DND-41 (cell line): ENCODE results near the gene ADCY1.

Source experiments
- ATAC-seq: fragments of 200-7000 bp; cut with Tn5 transposase; 3 replicates; pipeline ENCODE4 v1.9.1; 2021; ENCODE audit warnings: low read depth; ENCODE audit not compliant: insufficient read depth
- DNase-seq: peaks from one replicate; pipeline ENCODE4 v3.0.0-alpha.2; 2020
- H2AFZ ChIP-seq: 2 replicates; pipeline ENCODE4 v1.6.0; 2012; ENCODE audit warnings: low read depth, low read length
- H3K27ac ChIP-seq: 2 replicates; pipeline ENCODE4 v1.5.1; 2012; ENCODE audit warnings: low read length, inconsistent platforms
- H3K27me3 ChIP-seq: fragments of 200-600 bp; sonication (generic); 2 replicates; pipeline ENCODE4 v1.6.0; 2012; ENCODE audit warnings: low read length, mild to moderate bottlenecking, inconsistent platforms; ENCODE audit not compliant: insufficient read depth, poor library complexity
- H3K36me3 ChIP-seq: 2 replicates; pipeline ENCODE4 v1.5.1; 2012; ENCODE audit warnings: low read length, inconsistent platforms; ENCODE audit not compliant: insufficient read depth
- H3K4me1 ChIP-seq: 2 replicates; pipeline ENCODE4 v1.5.1; 2012; ENCODE audit warnings: mild to moderate bottlenecking, low read length; ENCODE audit not compliant: insufficient read depth
- H3K4me2 ChIP-seq: 2 replicates; pipeline ENCODE4 v1.6.0; 2012; ENCODE audit warnings: mild to moderate bottlenecking, moderate library complexity, low read length, inconsistent platforms; ENCODE audit not compliant: insufficient read depth
- H3K4me3 ChIP-seq, 2 experiments: fragments of 200-600 bp in 1 of 2; shearing (Covaris generic) in 1 of 2; 2 replicates each; pipeline ENCODE4 v1.5.1; 2012 to 2016; ENCODE audit warnings: inconsistent platforms in 2 of 2, low read length in 2 of 2, mild to moderate bottlenecking in 2 of 2, low read depth in 1 of 2, moderate library complexity in 1 of 2
- H3K79me2 ChIP-seq: 2 replicates; pipeline ENCODE4 v1.6.0; 2012; ENCODE audit warnings: low read length, inconsistent platforms; ENCODE audit not compliant: insufficient read depth
- H3K9ac ChIP-seq: 2 replicates; pipeline ENCODE4 v1.6.0; 2012; ENCODE audit warnings: low read depth, mild to moderate bottlenecking, inconsistent platforms, low read length, moderate library complexity
- H3K9me3 ChIP-seq: 2 replicates; pipeline ENCODE4 v1.5.1; 2012; ENCODE audit warnings: low read length, moderate library complexity, mild to moderate bottlenecking, inconsistent platforms; ENCODE audit not compliant: insufficient read depth, severe bottlenecking
- H4K20me1 ChIP-seq: 2 replicates; pipeline ENCODE4 v1.6.0; 2012; ENCODE audit warnings: low read length; ENCODE audit not compliant: insufficient read depth
- EZH2 ChIP-seq: IDR thresholded peaks from 3 replicates; pipeline ENCODE4 v1.6.1; 2012; ENCODE audit warnings: borderline replicate concordance, low read depth, mild to moderate bottlenecking, moderate library complexity, low read length, inconsistent platforms; ENCODE audit not compliant: severe bottlenecking
- TF ChIP-seq, protein P1 (sequence below): IDR thresholded peaks from 2 replicates; pipeline ENCODE4 v1.5.1; 2012; ENCODE audit warnings: borderline replicate concordance, low read length, moderate library complexity, mild to moderate bottlenecking; ENCODE audit not compliant: poor library complexity, severe bottlenecking; ENCODE audit errors: extremely low read depth

ADCY1 gene

DNA sequence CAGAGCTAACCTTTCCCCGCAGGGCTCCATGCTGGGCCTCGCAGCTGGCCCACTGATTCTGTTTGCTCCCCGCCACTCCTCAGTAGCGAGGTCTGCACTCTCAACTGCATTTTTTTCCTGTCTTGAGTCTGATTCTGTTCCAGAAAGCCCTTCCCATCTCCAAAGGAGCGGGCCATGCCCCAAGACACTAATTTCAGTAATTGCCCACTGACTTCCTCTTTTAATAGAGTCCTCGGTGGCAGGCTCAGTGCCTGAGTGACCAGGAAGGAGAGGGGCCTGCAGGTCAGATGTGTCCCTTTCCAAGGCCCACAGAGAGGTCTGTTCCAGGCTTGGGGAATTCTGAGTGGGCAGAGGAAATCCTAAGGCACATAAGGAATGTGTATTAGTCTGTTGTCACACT, 77.4 kb downstream of the ADCY1 start:
- Histone ChIP-seq H3K4me3 (no peak overlapping the region), H3K36me3 (no peaks in the 10 kb centered on the region), H2AFZ (no peak overlapping the region), H3K9me3 (no peaks in the 10 kb centered on the region), H3K27ac (no peak overlapping the region), H3K9ac (no peak overlapping the region), H3K79me2 (no peaks in the 10 kb centered on the region), H3K27me3 (no peaks in the 10 kb centered on the region), H3K4me1 (no peaks in the 10 kb centered on the region), H3K4me2 (no peak overlapping the region), H4K20me1 (no peaks in the 10 kb centered on the region)
- DNase-seq (no peak), ATAC-seq (no peak)
- no peak for TF ChIP-seq EZH2
- TF ChIP-seq, protein P1, sequence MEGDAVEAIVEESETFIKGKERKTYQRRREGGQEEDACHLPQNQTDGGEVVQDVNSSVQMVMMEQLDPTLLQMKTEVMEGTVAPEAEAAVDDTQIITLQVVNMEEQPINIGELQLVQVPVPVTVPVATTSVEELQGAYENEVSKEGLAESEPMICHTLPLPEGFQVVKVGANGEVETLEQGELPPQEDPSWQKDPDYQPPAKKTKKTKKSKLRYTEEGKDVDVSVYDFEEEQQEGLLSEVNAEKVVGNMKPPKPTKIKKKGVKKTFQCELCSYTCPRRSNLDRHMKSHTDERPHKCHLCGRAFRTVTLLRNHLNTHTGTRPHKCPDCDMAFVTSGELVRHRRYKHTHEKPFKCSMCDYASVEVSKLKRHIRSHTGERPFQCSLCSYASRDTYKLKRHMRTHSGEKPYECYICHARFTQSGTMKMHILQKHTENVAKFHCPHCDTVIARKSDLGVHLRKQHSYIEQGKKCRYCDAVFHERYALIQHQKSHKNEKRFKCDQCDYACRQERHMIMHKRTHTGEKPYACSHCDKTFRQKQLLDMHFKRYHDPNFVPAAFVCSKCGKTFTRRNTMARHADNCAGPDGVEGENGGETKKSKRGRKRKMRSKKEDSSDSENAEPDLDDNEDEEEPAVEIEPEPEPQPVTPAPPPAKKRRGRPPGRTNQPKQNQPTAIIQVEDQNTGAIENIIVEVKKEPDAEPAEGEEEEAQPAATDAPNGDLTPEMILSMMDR = no peak

DNA sequence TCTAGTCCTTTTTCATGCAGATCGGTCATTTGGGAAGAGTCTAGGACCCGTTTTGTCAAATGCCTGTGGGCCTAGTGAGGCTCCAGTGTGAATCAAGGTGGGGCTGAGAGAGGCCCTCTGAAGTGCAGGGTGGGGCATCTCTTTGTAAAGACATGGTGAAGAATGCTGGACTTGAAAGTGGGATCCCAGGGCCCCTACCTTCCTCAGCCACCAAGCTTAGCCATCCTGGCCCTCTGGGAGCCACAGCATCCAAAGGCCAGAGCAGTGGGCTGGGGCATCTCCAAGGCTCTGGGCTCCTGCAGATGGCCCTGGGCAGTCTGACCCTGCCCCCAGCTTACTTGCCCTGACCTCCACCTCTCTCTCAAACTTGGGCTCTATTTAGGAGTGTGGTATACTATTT, 78.5 kb downstream of the ADCY1 start:
- Histone ChIP-seq H4K20me1 (no peaks in the 10 kb centered on the region), H3K4me2 (no peak overlapping the region), H3K27ac (no peak overlapping the region), H3K9me3 (no peaks in the 10 kb centered on the region), H3K4me1 (no peaks in the 10 kb centered on the region), H3K9ac (no peak overlapping the region), H3K79me2 (no peaks in the 10 kb centered on the region), H3K4me3 (no peak overlapping the region), H3K36me3 (no peaks in the 10 kb centered on the region), H2AFZ (no peak overlapping the region), H3K27me3 (no peaks in the 10 kb centered on the region)
- no peak for ATAC-seq
- TF ChIP-seq, protein P1 = no peak
- TF ChIP-seq EZH2 = no peak
- DNase-seq = no peak

DNA sequence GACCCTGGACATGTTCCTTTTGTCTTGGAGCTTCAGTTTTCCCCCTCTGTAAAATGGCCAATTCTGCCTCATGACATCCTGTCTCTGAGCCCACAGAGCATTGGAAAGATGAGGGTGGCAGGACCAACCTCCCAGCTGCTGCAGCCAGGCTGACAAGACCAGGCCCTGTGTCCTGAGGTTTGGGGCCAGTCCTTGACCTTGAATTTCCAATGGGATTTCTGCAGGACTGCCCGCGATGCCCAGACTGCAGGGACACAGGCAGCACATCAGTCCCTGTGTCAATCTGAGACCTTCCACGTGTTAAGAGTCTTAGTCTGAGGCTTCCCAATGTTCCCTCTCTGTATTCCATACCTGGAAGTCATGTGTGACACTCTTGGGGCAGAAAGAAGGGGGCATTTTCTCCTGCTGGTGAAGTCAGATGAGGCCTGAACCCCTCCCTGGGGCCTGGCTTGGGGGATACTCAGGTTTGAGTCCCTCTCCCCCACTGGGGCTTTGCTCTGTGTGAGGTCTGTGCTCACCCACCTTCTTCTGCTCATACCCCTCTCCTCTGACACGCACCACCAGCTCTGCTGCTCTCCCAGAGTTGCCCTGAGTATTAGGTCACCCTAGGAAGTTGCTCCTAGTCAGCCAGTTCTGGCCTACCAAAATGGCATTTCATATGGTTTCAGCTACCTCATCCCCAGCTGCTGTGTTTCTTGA, 79.2 kb downstream of the ADCY1 start:
- TF ChIP-seq, protein P1 = no peak
- TF ChIP-seq EZH2 = no peak
- Histone ChIP-seq H3K79me2 (no peaks in the 10 kb centered on the region), H3K9me3 (no peaks in the 10 kb centered on the region), H4K20me1 (no peaks in the 10 kb centered on the region), H3K4me1 (no peaks in the 10 kb centered on the region), H3K27me3 (no peaks in the 10 kb centered on the region), H3K4me3 (no peak overlapping the region), H3K36me3 (no peaks in the 10 kb centered on the region), H3K27ac (no peak overlapping the region), H3K4me2 (no peak overlapping the region), H2AFZ (no peak overlapping the region), H3K9ac (no peak overlapping the region)
- ATAC-seq (no peak), DNase-seq (no peak)

DNA sequence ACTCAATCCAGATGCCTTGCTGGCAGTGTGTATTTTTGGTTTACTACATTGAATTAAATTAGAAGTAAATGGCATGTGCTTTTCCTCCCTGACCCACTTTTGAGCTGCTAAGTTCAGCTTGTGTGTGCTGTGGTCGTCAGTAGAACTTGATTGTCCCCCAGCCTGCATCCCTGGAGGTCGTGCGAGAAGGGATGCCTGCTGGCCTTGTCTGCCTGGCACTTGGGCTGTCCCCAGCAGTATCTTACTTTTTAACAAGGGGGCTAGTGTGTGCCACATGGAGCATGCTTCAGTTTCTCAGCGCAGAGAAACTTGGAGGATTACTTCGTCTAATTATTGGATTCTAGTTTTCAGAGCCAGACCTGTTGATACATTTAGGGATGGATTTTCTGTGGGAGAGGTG, 80.2 kb downstream of the ADCY1 start:
- DNase-seq = no peak
- Histone ChIP-seq H3K9ac (no peak overlapping the region), H3K27me3 (no peaks in the 10 kb centered on the region), H3K79me2 (no peaks in the 10 kb centered on the region), H3K4me1 (no peaks in the 10 kb centered on the region), H3K27ac (no peak overlapping the region), H3K9me3 (no peaks in the 10 kb centered on the region), H4K20me1 (no peaks in the 10 kb centered on the region), H3K4me3 (no peak overlapping the region), H2AFZ (no peak overlapping the region), H3K4me2 (no peak overlapping the region), H3K36me3 (no peaks in the 10 kb centered on the region)
- no peak for TF ChIP-seq EZH2
- TF ChIP-seq, protein P1 = no peak
- no peak for ATAC-seq
